GM12878 (cell line): ENCODE measurements around the gene COL19A1. TPM values are rescaled to one million over a fixed set of nuclear protein-coding genes. Genes with fewer than 3 reads are reported as not detected.
"Not testable (repeated sequence)": the region's sequence is repeated elsewhere in the genome, so short reads cannot be mapped to it uniquely, and the experiment has no call there.

Experiments used
- ATAC-seq: fragments of 200-7000 bp; cut with Tn5 transposase; 3 replicates; pipeline ENCODE4 v1.9.1; 2020; ENCODE audit warnings: mild to moderate bottlenecking, moderate library complexity
- BruUV-seq: library from RNA; stranded (reverse); fragments of 400-500 nt; replicated peaks from 2 replicates; lab custom pipeline; 2021; lab: Mats Ljungman, UMichigan
- CTCF ChIA-PET: fragments of 300-600 bp; sonication (Branson Sonifier 250); formaldehyde crosslinking; extraction: SDS; loops from one replicate; lab custom pipeline; 2021; ENCODE audit warnings: inconsistent platforms; lab: Yijun Ruan, JAX
- POLR2A ChIA-PET: fragments of 350-600 bp; formaldehyde crosslinking; extraction: SDS; loops from one replicate; lab custom pipeline; 2021; ENCODE audit warnings: inconsistent platforms; lab: Charles Lee
- RAD21 ChIA-PET: fragments of 300-600 bp; sonication (Branson Sonifier 250); formaldehyde crosslinking; loops from one replicate; lab custom pipeline; 2023; ENCODE audit warnings: antibody characterized with exemption; ENCODE audit not compliant: unreplicated experiment; lab: Charles Lee
- SMC1A ChIA-PET: fragments of 300-600 bp; sonication (Branson Sonifier 250); formaldehyde crosslinking; loops from one replicate; lab custom pipeline; 2023; ENCODE audit not compliant: unreplicated experiment, uncharacterized antibody; lab: Charles Lee
- DNase-seq: peaks from one replicate; pipeline ENCODE4 v3.0.0-alpha.2; 2011; ENCODE audit warnings: low read depth, low spot score
- FAIRE-seq: peaks from 3 replicates; lab custom pipeline; 2011; peaks lifted over from hg19 to GRCh38; lab: Jason Lieb, UNC
- H2AFZ ChIP-seq: 2 replicates; pipeline ENCODE4 v1.6.0; 2011; ENCODE audit warnings: low read depth, low read length, control low read depth; ENCODE audit not compliant: control insufficient read depth
- H3K27ac ChIP-seq: 2 replicates; pipeline ENCODE4 v1.5.1; 2011; ENCODE audit warnings: control low read depth; ENCODE audit not compliant: control insufficient read depth, insufficient read depth
- H3K27me3 ChIP-seq, 2 experiments: replicated peaks in 1 of 2; 2 replicates each; pipeline versions ENCODE4 v1.6.0 to v1.6.1; 2011; ENCODE audit warnings: low read length in 1 of 2; ENCODE audit not compliant: control insufficient read depth in 2 of 2, insufficient read depth in 2 of 2
- H3K36me3 ChIP-seq, 2 experiments: 2 replicates each; pipeline ENCODE4 v1.5.1; 2011; ENCODE audit warnings: low read length in 1 of 2; ENCODE audit not compliant: control insufficient read depth in 2 of 2, insufficient read depth in 2 of 2
- H3K4me1 ChIP-seq: 2 replicates; pipeline ENCODE4 v1.6.1; 2011; ENCODE audit warnings: mild to moderate bottlenecking, low read length, moderate library complexity, mixed read lengths; ENCODE audit not compliant: control insufficient read depth, insufficient read depth
- H3K4me2 ChIP-seq: 2 replicates; pipeline ENCODE4 v1.6.0; 2011; ENCODE audit warnings: control low read depth; ENCODE audit not compliant: control insufficient read depth, insufficient read depth
- H3K4me3 ChIP-seq: fragments of 200-600 bp; sonication (generic); 2 replicates; pipeline ENCODE4 v1.5.1; 2016
- H3K79me2 ChIP-seq: 2 replicates; pipeline ENCODE4 v1.6.0; 2011; ENCODE audit warnings: low read length; ENCODE audit not compliant: control insufficient read depth, insufficient read depth
- H3K9ac ChIP-seq: 2 replicates; pipeline ENCODE4 v1.8.0; 2011; ENCODE audit warnings: low read length, control low read depth, mixed read lengths; ENCODE audit not compliant: control insufficient read depth, insufficient read depth
- H3K9me3 ChIP-seq: replicated peaks from 3 replicates; pipeline ENCODE4 v1.5.1; 2011; ENCODE audit warnings: mild to moderate bottlenecking, low read length; ENCODE audit not compliant: control insufficient read depth, insufficient read depth
- H4K20me1 ChIP-seq: 2 replicates; pipeline ENCODE4 v1.6.0; 2011; ENCODE audit not compliant: control insufficient read depth, insufficient read depth
- CEBPB ChIP-seq, 2 experiments: fragments of 150-350 bp in 1 of 2; IDR thresholded peaks; 2 replicates each; pipeline ENCODE4 v1.6.1; 2012 to 2014; ENCODE audit warnings: low read depth in 2 of 2, low read length in 2 of 2, borderline replicate concordance in 1 of 2, inconsistent platforms in 1 of 2
- EGR1 ChIP-seq, 2 experiments: IDR thresholded peaks; 1 replicate in 1 of 2; 2 replicates in 1 of 2; pipeline ENCODE4 v1.6.1; 2011 to 2012; ENCODE audit warnings: low read depth in 2 of 2, low read length in 2 of 2, borderline replicate concordance in 1 of 2, mild to moderate bottlenecking in 1 of 2, moderate library complexity in 1 of 2
- EP300 ChIP-seq, 2 experiments: fragments of 150-350 bp in 1 of 2; IDR thresholded peaks; 2 replicates each; pipeline ENCODE4 v1.6.1; 2011 to 2012; ENCODE audit warnings: low read depth in 2 of 2, low read length in 2 of 2, borderline replicate concordance in 1 of 2, improper control_type of control experiment in 1 of 2, inconsistent platforms in 1 of 2; ENCODE audit not compliant: control insufficient read depth in 1 of 2
- ETV6 ChIP-seq, 2 experiments: fragments of 450-650 bp in 1 of 2; IDR thresholded peaks in 1 of 2; conservative IDR thresholded peaks in 1 of 2; 2 replicates each; pipeline ENCODE4 v1.6.1; 2014; ENCODE audit warnings: antibody characterized with exemption in 1 of 2, borderline replicate concordance in 1 of 2, low read depth in 1 of 2, mild to moderate bottlenecking in 1 of 2, moderate library complexity in 1 of 2
- IRF3 ChIP-seq: fragments of 450-650 bp; IDR thresholded peaks from 2 replicates; pipeline ENCODE4 v1.6.1; 2014; ENCODE audit warnings: mild to moderate bottlenecking
- KAT2A ChIP-seq: conservative IDR thresholded peaks from 2 replicates; pipeline ENCODE4 v1.6.1; 2011; ENCODE audit warnings: low read depth, low read length; ENCODE audit not compliant: control insufficient read depth
- MTA3 ChIP-seq: IDR thresholded peaks from 2 replicates; pipeline ENCODE4 v1.6.1; 2012; ENCODE audit warnings: low read length, inconsistent platforms, borderline replicate concordance
- NR2C1 ChIP-seq: fragments of 450-650 bp; IDR thresholded peaks from 2 replicates; pipeline ENCODE4 v1.6.1; 2017; ENCODE audit warnings: antibody characterized with exemption, mild to moderate bottlenecking, moderate library complexity
- RUNX3 ChIP-seq: IDR thresholded peaks from 2 replicates; pipeline ENCODE4 v1.6.1; 2012; ENCODE audit warnings: low read length, inconsistent platforms
- TARDBP ChIP-seq: IDR thresholded peaks from 2 replicates; pipeline ENCODE4 v1.6.1; 2016; ENCODE audit warnings: borderline replicate concordance
- TCF7 ChIP-seq: IDR thresholded peaks from 2 replicates; pipeline ENCODE4 v1.6.1; 2014; ENCODE audit warnings: antibody characterized with exemption, borderline replicate concordance
- WGBS: methylation state at CpG from one replicate; pipeline ENCODE4 v1.1.6; 2016; ENCODE audit warnings: low lambda C conversion rate; ENCODE audit not compliant: insufficient replicate concordance, insufficient coverage; ENCODE audit errors: missing lambda C conversion rate; 5-methylcytosine and 5-hydroxymethylcytosine counted together
- in situ Hi-C: fragments of 300-500 bp; cut with MboI; formaldehyde crosslinking; loops from 9 replicates; pipeline ENCODE4 v1.14.3; 2018; ENCODE audit warnings: mixed read lengths
- intact Hi-C: fragments of 100-400 bp; cut with micrococcal nuclease; formaldehyde crosslinking; loops from one replicate; pipeline ENCODE4 v1.14.2; 2022; ENCODE audit not compliant: unreplicated experiment
- polyA plus RNA-seq, 11 experiments: library from polyadenylated mRNA; depleted of rRNA in 4 of 11; unstranded in 6 of 11; stranded (reverse) in 5 of 11; fragments of >200 nt; fragmentation: Nextera tagmentation in 4 of 11; fragmentation: Illumina TruSeq in 1 of 11; extraction: Ambion mirVana in 4 of 11; extraction: Trizol in 1 of 11; gene quantifications; 1 replicate in 1 of 11; 2 replicates in 10 of 11; pipeline versions ENCODE4 v1.2.1 to v1.2.3, GENCODE V29; 2011 to 2016; ENCODE audit warnings: inconsistent platforms in 2 of 11, missing spikeins in 2 of 11, low read depth in 1 of 11
- total RNA-seq, 4 experiments: library from RNA; depleted of rRNA in 3 of 4; stranded (reverse); fragments of >200 nt in 3 of 4; fragmentation: Illumina TruSeq in 1 of 4; extraction: Trizol in 1 of 4; gene quantifications; 2 replicates each; pipeline versions ENCODE4 v1.2.1 to v1.2.3, GENCODE V29; 2013 to 2021

Gene COL19A1
- total and polyA plus RNA-seq, 10 of the 15 experiments (the other 5 are each of a cell fraction or from before 2014, with no cell fraction given): 1.1 to 13.5 (median 4.1) TPM

- ChIA-PET CTCF (no interaction called here), POLR2A (no interaction called here), SMC1A (interaction anchor here (1.6 kb wide), 1 partner anchor 75 kb away, joined by 4 read pairs; no protein-coding TSS in a partner anchor), RAD21 (no interaction called here)
- Histone ChIP-seq H3K4me3 (no peak overlapping the region), H3K9ac (no peak overlapping the region), H3K9me3 (no peaks in the 10 kb centered on the region), H3K4me1 (no peaks in the 10 kb centered on the region), H4K20me1 (no peaks in the 10 kb centered on the region), H3K79me2 (no peaks in the 10 kb centered on the region), H3K4me2 (no peak overlapping the region), H2AFZ (no peak overlapping the region), H3K36me3 (peaks cover 0 to 3% of the 10 kb centered on the region in 2 experiments; a peak in 1 of 4 replicates), H3K27ac (no peak overlapping the region), H3K27me3 (no peaks in the 10 kb centered on the region)
- FAIRE-seq (no peak), ATAC-seq (no peak), DNase-seq (no peak)
- no peak for TF ChIP-seq TCF7
- TF ChIP-seq IRF3: no peak
- no peak for TF ChIP-seq EGR1 (IDR thresholded peaks at IDR 0.05; ENCODE audit: borderline replicate concordance in 1 of 2, low read depth in 2 of 2, low read length in 2 of 2)
- TF ChIP-seq TARDBP: no peak
- no peak for TF ChIP-seq RUNX3
- no peak for TF ChIP-seq NR2C1
- no peak for TF ChIP-seq EP300 (IDR thresholded peaks at IDR 0.05; ENCODE audit: borderline replicate concordance in 1 of 2, control insufficient read depth in 1 of 2, low read depth in 2 of 2, low read length in 2 of 2)
- TF ChIP-seq MTA3: no peak
- no peak for TF ChIP-seq ETV6 (conservative IDR thresholded peaks at IDR 0.05 in 1 of 2, IDR thresholded peaks at IDR 0.05 in 1 of 2; ENCODE audit: borderline replicate concordance in 1 of 2, low read depth in 1 of 2)
- no peak for TF ChIP-seq KAT2A
- TF ChIP-seq CEBPB (IDR thresholded peaks at IDR 0.05; ENCODE audit: borderline replicate concordance in 1 of 2, low read depth in 2 of 2, low read length in 2 of 2): no peak
- 100% methylated on average over 1 of the region's 1 CpG for WGBS
- in situ Hi-C loops: no loop called here
- no TSS peak for BruUV-seq
- intact Hi-C loops: no loop called here
Measured at GRCh38 chr6:69958978-69959377, 92.6 kb downstream of the COL19A1 start.

- not testable (repeated sequence) for FAIRE-seq
Measured at GRCh38 chr6:69965974-69966373, 99.6 kb downstream of the COL19A1 start.

More at GRCh38 chr6:69965974-69966373, 99.6 kb downstream of the COL19A1 start:
- RAD21 ChIA-PET, H3K79me2 ChIP-seq, POLR2A ChIA-PET, H3K4me3 ChIP-seq, BruUV-seq, DNase-seq, H3K4me2 ChIP-seq, H4K20me1 ChIP-seq, SMC1A ChIA-PET, ATAC-seq, H3K36me3 ChIP-seq, H3K27ac ChIP-seq, H2AFZ ChIP-seq, H3K4me1 ChIP-seq, H3K9ac ChIP-seq, H3K27me3 ChIP-seq, H3K9me3 ChIP-seq, in situ Hi-C loops, CTCF ChIA-PET, intact Hi-C loops: not testable (repeated sequence)
- WGBS: 97% methylated on average over 16 of the region's 16 CpGs
